ENCODE data around the gene NUDCD3.

The NUDCD3 gene

DNA sequence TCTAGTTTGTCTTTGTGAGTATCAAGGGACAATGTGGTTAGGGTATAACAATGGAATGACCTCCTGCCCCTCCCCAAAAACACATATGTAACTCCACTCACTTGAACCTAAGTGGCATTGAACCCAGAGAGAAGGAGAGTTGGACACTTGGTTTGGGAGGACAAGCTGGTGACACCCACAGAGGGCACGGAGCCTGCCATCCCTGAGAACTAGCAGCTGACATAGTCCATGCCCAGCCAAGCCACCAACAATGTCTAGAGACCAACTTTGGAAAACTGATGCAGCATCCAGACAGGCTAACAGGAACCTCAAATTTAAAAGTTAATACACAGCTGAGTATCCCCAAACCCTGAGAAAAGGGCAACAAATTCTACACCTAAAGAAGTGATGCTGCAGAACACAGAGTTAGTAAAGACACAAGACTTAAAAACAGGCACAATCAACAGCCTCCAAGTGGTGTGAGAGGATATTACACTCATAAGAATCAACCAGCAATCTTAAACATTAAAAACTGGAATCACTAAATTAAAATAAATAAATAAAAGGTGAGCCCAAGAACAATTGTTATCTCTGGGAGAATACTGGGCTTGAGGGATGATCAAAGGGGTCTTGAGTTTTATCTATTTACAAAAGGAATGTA lies 27.2 kb downstream of the NUDCD3 start:
- Histone ChIP-seq H3K9me3 (ENCODE audit: control insufficient read depth, insufficient read depth, low read length) (no peaks in the 10 kb centered on the region), H3K9ac (ENCODE audit: low read depth, low read length) (no peak overlapping the region), H3K4me1 (ENCODE audit: control insufficient read depth, insufficient read depth, low read length) (no peaks in the 10 kb centered on the region), H3K27ac (ENCODE audit: low read depth, low read length) (no peak overlapping the region), H3K27me3 (ENCODE audit: control insufficient read depth, insufficient read depth, low read length) (no peaks in the 10 kb centered on the region), H3K36me3 (ENCODE audit: control insufficient read depth, insufficient read depth, low read length) (peaks cover 34% of the 10 kb centered on the region), H3K4me3 (ENCODE audit: low read depth, low read length) (no peak overlapping the region)

DNA sequence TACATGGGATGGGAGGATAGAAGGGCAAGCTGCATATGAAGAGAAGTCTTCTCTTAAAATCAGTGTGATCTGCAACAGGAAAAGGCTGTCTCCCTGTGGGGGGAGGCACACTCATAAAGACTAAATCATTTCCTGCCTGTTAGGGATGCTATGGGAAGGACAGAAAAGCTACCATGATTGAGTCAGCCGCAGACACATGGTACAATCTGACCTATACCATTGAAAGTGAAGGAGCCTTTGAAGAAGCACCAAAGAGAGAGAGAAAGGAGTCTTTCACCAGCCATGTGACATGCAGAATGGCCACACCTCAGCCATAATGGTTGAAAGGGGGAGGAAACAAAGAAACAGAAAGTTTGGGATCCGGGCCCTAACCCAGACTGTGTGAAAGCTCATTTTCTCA lies 29.1 kb downstream of the NUDCD3 start:
- Histone ChIP-seq H3K4me3 (ENCODE audit: low read depth, low read length) (no peak overlapping the region), H3K9me3 (ENCODE audit: control insufficient read depth, insufficient read depth, low read length) (no peaks in the 10 kb centered on the region), H3K36me3 (ENCODE audit: control insufficient read depth, insufficient read depth, low read length) (peaks cover 22% of the 10 kb centered on the region), H3K4me1 (ENCODE audit: control insufficient read depth, insufficient read depth, low read length) (no peaks in the 10 kb centered on the region), H3K27me3 (ENCODE audit: control insufficient read depth, insufficient read depth, low read length) (no peaks in the 10 kb centered on the region), H3K27ac (ENCODE audit: low read depth, low read length) (no peak overlapping the region), H3K9ac (ENCODE audit: low read depth, low read length) (no peak overlapping the region)

DNA sequence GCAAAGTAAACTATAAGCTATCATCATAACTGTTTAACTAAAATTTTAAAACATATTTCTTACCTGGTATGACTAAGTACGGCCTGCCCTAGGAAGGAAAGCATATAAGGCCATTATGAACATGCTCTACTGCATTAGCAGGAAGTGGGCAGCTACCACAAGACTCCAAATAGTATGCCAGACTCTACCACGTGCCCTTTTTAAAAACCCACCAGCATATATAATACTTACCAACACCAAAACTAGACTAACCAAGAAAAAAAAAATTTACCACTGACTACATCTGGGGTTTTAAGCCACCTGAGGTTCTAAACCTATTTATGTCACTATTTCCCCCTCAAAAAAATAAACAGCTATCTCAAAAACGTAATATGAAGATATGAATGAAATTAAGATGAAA lies 30.1 kb downstream of the NUDCD3 start:
- no peak overlapping the region for H3K4me3 ChIP-seq (ENCODE audit: low read depth, low read length)
- no peaks in the 10 kb centered on the region for H3K9me3 ChIP-seq (ENCODE audit: control insufficient read depth, insufficient read depth, low read length)
- no peaks in the 10 kb centered on the region for H3K4me1 ChIP-seq (ENCODE audit: control insufficient read depth, insufficient read depth, low read length)
- no peaks in the 10 kb centered on the region for H3K27me3 ChIP-seq (ENCODE audit: control insufficient read depth, insufficient read depth, low read length)
- H3K36me3 ChIP-seq (ENCODE audit: control insufficient read depth, insufficient read depth, low read length), result peaks cover 24% of the 10 kb centered on the region
- H3K27ac ChIP-seq (ENCODE audit: low read depth, low read length), result no peak overlapping the region
- H3K9ac ChIP-seq (ENCODE audit: low read depth, low read length), result no peak overlapping the region

DNA sequence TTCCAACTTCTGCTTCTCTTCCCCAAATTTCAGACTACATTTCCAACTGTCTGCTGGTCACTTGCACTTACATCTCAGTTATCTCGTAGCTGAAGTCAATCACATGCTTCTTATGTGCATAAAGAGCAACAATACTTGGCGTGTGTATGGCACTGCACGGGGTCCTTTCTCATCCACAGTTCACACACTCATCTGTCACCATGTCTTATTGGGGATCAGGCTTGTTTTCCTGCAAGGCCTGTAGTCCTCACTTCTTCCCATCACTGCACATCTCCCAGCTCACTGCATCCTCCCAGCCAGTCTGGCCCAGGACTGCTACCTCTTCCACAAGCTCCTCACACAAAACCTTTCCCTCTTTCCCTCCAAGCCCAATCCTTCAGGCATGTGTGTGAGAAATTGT lies 35.3 kb downstream of the NUDCD3 start:
- Histone ChIP-seq H3K4me3 (ENCODE audit: low read depth, low read length) (no peak overlapping the region), H3K27me3 (ENCODE audit: control insufficient read depth, insufficient read depth, low read length) (no peaks in the 10 kb centered on the region), H3K36me3 (ENCODE audit: control insufficient read depth, insufficient read depth, low read length) (peaks cover 19% of the 10 kb centered on the region; the same call in 1 of the 2 replicates), H3K27ac (ENCODE audit: low read depth, low read length) (no peak overlapping the region), H3K9me3 (ENCODE audit: control insufficient read depth, insufficient read depth, low read length) (no peaks in the 10 kb centered on the region), H3K4me1 (ENCODE audit: control insufficient read depth, insufficient read depth, low read length) (no peaks in the 10 kb centered on the region), H3K9ac (ENCODE audit: low read depth, low read length) (no peak overlapping the region)

DNA sequence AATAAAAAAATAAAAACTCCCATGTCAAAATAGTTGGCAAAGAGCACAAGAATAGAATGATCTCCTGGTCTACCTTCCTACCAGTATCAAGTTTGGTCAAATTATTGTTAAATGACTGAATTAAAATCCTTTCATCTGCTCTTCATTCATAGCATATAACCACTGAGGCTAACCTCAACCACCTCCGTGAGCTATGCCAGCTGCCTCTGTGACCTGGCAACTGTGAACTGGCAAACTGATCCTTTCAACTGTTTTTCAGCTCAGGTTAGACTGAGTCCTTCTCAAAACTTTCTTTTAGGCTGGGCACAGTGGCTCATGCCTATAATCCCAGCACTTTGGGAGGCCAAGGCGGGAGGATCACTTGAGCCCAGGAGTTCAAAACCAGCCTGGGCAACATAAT lies 36.1 kb downstream of the NUDCD3 start:
- no peaks in the 10 kb centered on the region for H3K4me1 ChIP-seq (ENCODE audit: control insufficient read depth, insufficient read depth, low read length)
- H3K36me3 ChIP-seq (ENCODE audit: control insufficient read depth, insufficient read depth, low read length), result peaks cover 13% of the 10 kb centered on the region; the same call in 1 of the 2 replicates
- no peak overlapping the region for H3K27ac ChIP-seq (ENCODE audit: low read depth, low read length)
- H3K4me3 ChIP-seq (ENCODE audit: low read depth, low read length), result no peak overlapping the region
- H3K9me3 ChIP-seq (ENCODE audit: control insufficient read depth, insufficient read depth, low read length), result no peaks in the 10 kb centered on the region
- H3K27me3 ChIP-seq (ENCODE audit: control insufficient read depth, insufficient read depth, low read length), result no peaks in the 10 kb centered on the region
- H3K9ac ChIP-seq (ENCODE audit: low read depth, low read length), result no peak overlapping the region

DNA sequence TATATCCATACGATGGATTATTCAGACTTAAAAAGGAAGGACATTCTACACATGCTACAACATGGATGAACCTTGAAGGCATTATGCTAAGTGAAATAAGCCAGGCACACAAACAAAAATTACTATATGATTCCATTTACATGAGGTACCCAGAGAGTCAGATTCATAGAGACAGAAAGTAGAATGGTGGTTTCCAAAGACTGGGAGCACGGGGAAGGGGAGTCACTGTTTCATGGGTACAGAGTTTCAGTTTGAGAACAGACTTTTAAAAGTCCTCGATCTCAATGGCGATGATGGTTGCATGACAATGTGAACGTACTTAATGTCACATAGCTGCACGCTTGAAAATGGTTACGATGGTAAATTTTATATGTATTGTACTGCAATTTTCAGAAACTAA lies 39.3 kb downstream of the NUDCD3 start:
- peaks cover 17% of the 10 kb centered on the region; the same call in 1 of the 2 replicates for H3K36me3 ChIP-seq (ENCODE audit: control insufficient read depth, insufficient read depth, low read length)
- H3K9ac ChIP-seq (ENCODE audit: low read depth, low read length), result no peak overlapping the region
- H3K4me3 ChIP-seq (ENCODE audit: low read depth, low read length), result no peak overlapping the region

DNA sequence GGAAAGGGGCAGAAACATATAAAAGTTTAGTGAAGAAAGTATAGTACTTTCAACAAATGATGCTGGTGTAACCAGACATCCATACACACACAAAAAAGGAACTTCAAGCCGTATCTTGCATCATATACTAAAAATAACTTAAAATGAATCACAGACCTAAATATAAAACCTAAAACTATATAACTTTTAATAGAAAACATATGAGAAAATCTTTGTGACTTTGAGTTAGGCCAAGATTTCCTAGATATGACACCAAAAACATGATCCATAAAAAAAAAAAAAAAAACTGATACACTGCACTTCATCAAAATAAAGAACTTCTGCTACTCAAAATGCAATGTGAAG lies 40.9 kb downstream of the NUDCD3 start:
- Histone ChIP-seq H3K27me3 (ENCODE audit: control insufficient read depth, insufficient read depth, low read length) (no peaks in the 10 kb centered on the region), H3K36me3 (ENCODE audit: control insufficient read depth, insufficient read depth, low read length) (peaks cover 18% of the 10 kb centered on the region; the same call in 1 of the 2 replicates), H3K4me1 (ENCODE audit: control insufficient read depth, insufficient read depth, low read length) (0 out of 2 replicates have a peak, but pooled peaks cover 4% of the 10 kb centered on the region), H3K9ac (ENCODE audit: low read depth, low read length) (no peak overlapping the region), H3K9me3 (ENCODE audit: control insufficient read depth, insufficient read depth, low read length) (no peaks in the 10 kb centered on the region), H3K27ac (ENCODE audit: low read depth, low read length) (no peak overlapping the region), H3K4me3 (ENCODE audit: low read depth, low read length) (no peak overlapping the region)

More for the DNA sequence above, 39.3 kb downstream of the NUDCD3 start:
- Histone ChIP-seq H3K27ac (ENCODE audit: low read depth, low read length) (no peak overlapping the region), H3K4me1 (ENCODE audit: control insufficient read depth, insufficient read depth, low read length) (0 out of 2 replicates have a peak, but pooled peaks cover 4% of the 10 kb centered on the region), H3K27me3 (ENCODE audit: control insufficient read depth, insufficient read depth, low read length) (no peaks in the 10 kb centered on the region), H3K9me3 (ENCODE audit: control insufficient read depth, insufficient read depth, low read length) (no peaks in the 10 kb centered on the region)

DNA sequence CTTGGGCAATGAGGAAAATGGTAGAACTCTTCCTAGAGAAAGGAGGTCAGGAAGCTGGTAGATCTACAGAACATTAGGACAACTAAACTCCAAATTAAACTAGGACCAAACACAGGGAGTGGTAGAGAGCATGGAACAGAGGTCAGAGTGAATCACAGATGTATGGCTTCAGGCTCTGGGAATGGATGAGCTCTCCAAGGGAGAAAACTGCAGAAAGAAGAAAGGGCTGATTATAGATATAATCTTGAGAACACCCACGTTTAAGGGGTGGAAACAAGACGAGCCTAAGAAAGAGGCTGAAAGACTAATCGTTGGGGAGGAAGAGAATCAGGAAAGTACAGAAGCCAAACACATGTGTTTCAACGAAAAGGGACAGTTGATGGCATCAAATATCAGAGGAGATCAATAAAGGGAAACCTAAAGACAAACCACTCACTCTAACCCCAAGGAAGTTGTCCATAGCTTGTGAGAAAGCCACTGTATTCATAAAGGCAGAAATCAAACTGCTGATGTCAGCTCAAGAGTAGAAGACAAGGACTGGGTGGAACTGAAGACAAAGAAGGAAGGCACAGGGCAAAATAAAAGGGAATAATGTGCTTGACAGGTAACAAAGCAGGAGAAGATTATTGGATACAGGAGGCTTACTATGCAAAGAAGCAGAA lies 41.4 kb downstream of the NUDCD3 start:
- Histone ChIP-seq H3K9ac (ENCODE audit: low read depth, low read length) (no peak overlapping the region), H3K4me1 (ENCODE audit: control insufficient read depth, insufficient read depth, low read length) (0 out of 2 replicates have a peak, but pooled peaks cover 4% of the 10 kb centered on the region), H3K27ac (ENCODE audit: low read depth, low read length) (no peak overlapping the region), H3K27me3 (ENCODE audit: control insufficient read depth, insufficient read depth, low read length) (no peaks in the 10 kb centered on the region), H3K4me3 (ENCODE audit: low read depth, low read length) (no peak overlapping the region), H3K9me3 (ENCODE audit: control insufficient read depth, insufficient read depth, low read length) (no peaks in the 10 kb centered on the region), H3K36me3 (ENCODE audit: control insufficient read depth, insufficient read depth, low read length) (peaks cover 18% of the 10 kb centered on the region; the same call in 1 of the 2 replicates)

DNA sequence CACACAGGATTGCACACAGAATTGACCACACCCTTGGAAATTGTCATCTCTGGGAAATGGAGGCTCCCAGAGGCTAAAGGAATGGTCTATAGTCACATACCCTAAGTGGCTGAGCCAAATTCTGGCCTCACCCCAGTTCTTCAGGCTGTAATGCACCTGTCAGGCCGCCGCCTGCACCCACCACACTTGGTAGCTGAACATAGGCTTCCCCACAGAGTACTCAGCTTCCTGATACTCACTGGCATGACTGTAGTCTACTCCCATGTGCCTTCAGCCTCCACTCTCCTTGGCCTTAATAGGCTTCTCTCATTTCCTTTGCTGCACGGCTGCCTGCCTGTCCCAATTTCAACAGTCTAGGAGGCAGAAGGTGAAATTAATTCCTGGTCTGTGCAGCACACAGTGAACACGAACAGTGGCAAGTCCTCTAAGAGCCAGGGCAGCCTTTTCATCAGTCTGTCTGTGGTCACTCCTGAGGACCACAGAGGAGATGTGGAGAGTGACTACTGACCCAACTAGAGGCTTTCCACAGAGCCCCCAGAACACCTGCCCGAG lies 42.5 kb downstream of the NUDCD3 start:
- Histone ChIP-seq H3K27me3 (ENCODE audit: control insufficient read depth, insufficient read depth, low read length) (no peaks in the 10 kb centered on the region), H3K9me3 (ENCODE audit: control insufficient read depth, insufficient read depth, low read length) (no peaks in the 10 kb centered on the region), H3K4me3 (ENCODE audit: low read depth, low read length) (no peak overlapping the region), H3K9ac (ENCODE audit: low read depth, low read length) (no peak overlapping the region), H3K27ac (ENCODE audit: low read depth, low read length) (no peak overlapping the region), H3K4me1 (ENCODE audit: control insufficient read depth, insufficient read depth, low read length) (0 out of 2 replicates have a peak, but pooled peaks cover 4% of the 10 kb centered on the region), H3K36me3 (ENCODE audit: control insufficient read depth, insufficient read depth, low read length) (peaks cover 18% of the 10 kb centered on the region; the same call in 1 of the 2 replicates)

DNA sequence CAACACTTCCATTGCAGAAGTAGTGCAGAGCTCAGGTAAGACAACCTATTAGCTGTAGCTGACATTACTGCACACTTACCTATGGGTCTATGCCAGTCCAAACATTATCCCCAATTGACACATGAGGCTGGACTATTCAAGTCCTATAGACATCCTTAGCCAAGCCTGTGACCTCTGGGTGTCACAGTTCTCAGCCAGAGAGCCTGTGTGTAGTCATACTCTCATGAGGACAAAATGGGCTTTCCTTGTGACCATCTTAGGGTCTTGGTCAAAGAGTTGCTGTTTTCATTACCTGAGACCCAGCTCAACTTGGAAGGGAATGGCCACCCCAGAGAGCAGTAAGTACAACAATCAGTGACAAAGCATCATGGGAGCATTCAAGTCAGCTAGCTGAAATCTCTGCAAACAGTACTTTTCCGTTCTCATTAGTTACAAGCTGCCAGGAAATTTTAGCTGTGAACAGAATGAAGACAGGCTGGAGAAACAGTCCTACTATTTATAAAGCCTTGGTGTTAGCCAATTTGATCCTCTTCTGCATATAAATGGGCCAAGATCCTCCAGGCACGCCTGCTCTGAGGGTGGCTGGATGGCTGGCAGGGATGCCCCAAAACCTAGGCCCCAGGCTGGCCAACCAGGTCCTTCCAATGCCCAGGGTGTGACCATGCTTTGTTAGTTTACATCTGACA lies 44.3 kb downstream of the NUDCD3 start:
- H3K9ac ChIP-seq (ENCODE audit: low read depth, low read length), result no peak overlapping the region
- H3K4me3 ChIP-seq (ENCODE audit: low read depth, low read length), result no peak overlapping the region
- peaks cover 18% of the 10 kb centered on the region; the same call in 1 of the 2 replicates for H3K36me3 ChIP-seq (ENCODE audit: control insufficient read depth, insufficient read depth, low read length)
- no peaks in the 10 kb centered on the region for H3K9me3 ChIP-seq (ENCODE audit: control insufficient read depth, insufficient read depth, low read length)
- H3K27ac ChIP-seq (ENCODE audit: low read depth, low read length), result no peak overlapping the region
- 0 out of 2 replicates have a peak, but pooled peaks cover 4% of the 10 kb centered on the region for H3K4me1 ChIP-seq (ENCODE audit: control insufficient read depth, insufficient read depth, low read length)
- no peaks in the 10 kb centered on the region for H3K27me3 ChIP-seq (ENCODE audit: control insufficient read depth, insufficient read depth, low read length)

DNA sequence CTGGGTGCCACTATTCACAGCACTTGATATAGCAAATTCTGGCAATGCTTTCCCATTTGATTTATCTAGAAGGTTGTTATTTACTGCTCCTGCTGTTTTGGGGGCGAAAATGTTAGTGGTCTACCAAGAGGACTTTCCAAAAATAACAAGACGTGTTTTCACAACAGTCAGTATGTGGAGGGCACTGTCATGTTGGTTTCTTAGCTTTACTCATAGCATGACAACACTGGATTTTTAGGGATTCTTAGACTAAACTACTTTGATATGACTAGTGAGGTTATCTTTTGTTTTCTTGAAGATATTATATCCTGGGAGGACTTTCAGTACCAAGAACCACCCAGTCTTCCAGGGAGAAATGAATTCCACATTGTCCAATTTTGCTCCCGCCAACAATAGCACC lies 49.4 kb downstream of the NUDCD3 start:
- Histone ChIP-seq H3K4me3 (ENCODE audit: low read depth, low read length) (no peak overlapping the region), H3K4me1 (ENCODE audit: control insufficient read depth, insufficient read depth, low read length) (no peaks in the 10 kb centered on the region), H3K27me3 (ENCODE audit: control insufficient read depth, insufficient read depth, low read length) (no peaks in the 10 kb centered on the region), H3K9me3 (ENCODE audit: control insufficient read depth, insufficient read depth, low read length) (no peaks in the 10 kb centered on the region), H3K27ac (ENCODE audit: low read depth, low read length) (no peak overlapping the region), H3K36me3 (ENCODE audit: control insufficient read depth, insufficient read depth, low read length) (0 out of 2 replicates have a peak, but pooled peaks cover 7% of the 10 kb centered on the region), H3K9ac (ENCODE audit: low read depth, low read length) (no peak overlapping the region)
